Measurements from ENCODE around the gene ADD1. TPM values are rescaled to one million over a fixed set of nuclear protein-coding genes. Genes with fewer than 3 reads are reported as not detected.

Gene ADD1
- total RNA-seq, 1 experiment from 2014 or later, result 163 TPM

- H4K20me1 ChIP-seq (ENCODE audit: control insufficient read depth, insufficient read depth, insufficient read length), result no peaks in the 10 kb centered on the region
- H3K4me1 ChIP-seq (ENCODE audit: insufficient read depth, low read length), result peaks cover 19% of the 10 kb centered on the region
- H2BK15ac ChIP-seq (ENCODE audit: low read depth, low read length), result no peak overlapping the region
- H3K79me2 ChIP-seq (ENCODE audit: insufficient read depth, low read length), result peaks cover 13% of the 10 kb centered on the region; the same call in 1 of the 2 replicates
- H4K8ac ChIP-seq (replicated peaks; ENCODE audit: insufficient read length, low read depth, low read length), result no peak overlapping the region
- H3K4me1 Mint-ChIP-seq, result peaks cover 75 to 79% of the 10 kb centered on the region in 2 experiments
- no peak overlapping the region for H3K27ac ChIP-seq (ENCODE audit: insufficient read length, low read depth, low read length)
- no peak overlapping the region for H4K5ac ChIP-seq (ENCODE audit: insufficient read length, low read depth, low read length)
- no peak overlapping the region for H3T11ph ChIP-seq (ENCODE audit: low read length)
- H2AK5ac ChIP-seq (ENCODE audit: insufficient read length, low read length), result no peak overlapping the region
- H4K91ac ChIP-seq (ENCODE audit: insufficient read length, low read depth, low read length), result no peak overlapping the region
- no peak overlapping the region for H3K14ac ChIP-seq (ENCODE audit: insufficient read depth, low read length)
- H3K18ac ChIP-seq (ENCODE audit: insufficient read length, low read depth, low read length), result no peak overlapping the region
- H3K4ac ChIP-seq (ENCODE audit: low read depth, low read length), result no peak overlapping the region
- H2BK120ac ChIP-seq (ENCODE audit: low read depth, low read length, poor library complexity, severe bottlenecking), result no peak overlapping the region
- no CpG with 5 or more reads among the region's 2 CpGs for WGBS (ENCODE audit: extremely low coverage, insufficient read length, low lambda C conversion rate)
- H2BK5ac ChIP-seq (ENCODE audit: insufficient read length, low read length), result no peak overlapping the region
- H3K9ac ChIP-seq (ENCODE audit: extremely low read depth, insufficient read length, low read length), result no peak overlapping the region
- H3K27ac Mint-ChIP-seq, result peak overlapping the region in 2 of 3 experiments; percentile 69 to 78; a peak in 3 of 7 replicates
- H3K23ac ChIP-seq (ENCODE audit: insufficient read length, low read depth, low read length), result no peak overlapping the region
- no peak overlapping the region for H2BK12ac ChIP-seq (ENCODE audit: insufficient read length, low read depth, low read length)
- no peaks in the 10 kb centered on the region; a peak in 1 of 7 replicates for H3K36me3 Mint-ChIP-seq (ENCODE audit: insufficient read depth in 1 of 3, low read depth in 3 of 3)
- H2AFZ ChIP-seq (ENCODE audit: low read length), result no peak overlapping the region
- no peak overlapping the region for H3K56ac ChIP-seq (ENCODE audit: insufficient read length, low read depth, low read length)
- no peaks in the 10 kb centered on the region for H3K27me3 Mint-ChIP-seq (ENCODE audit: low read depth)
- H3K27me3 ChIP-seq (ENCODE audit: insufficient read depth, low read length), result no peaks in the 10 kb centered on the region
- H3K79me1 ChIP-seq (ENCODE audit: insufficient read depth, low read depth, low read length, poor library complexity, severe bottlenecking), result peaks cover 13% of the 10 kb centered on the region
- H3K4me2 ChIP-seq (ENCODE audit: insufficient read depth, insufficient read length, low read length), result no peak overlapping the region
- peak overlapping the region in 1 of 2 experiments; percentile 16; a peak in 1 of 5 replicates for H3K4me3 Mint-ChIP-seq
- no peaks in the 10 kb centered on the region for H3K9me3 ChIP-seq (ENCODE audit: control insufficient read depth, low read depth, low read length)
- H2BK20ac ChIP-seq (ENCODE audit: low read depth, low read length, poor library complexity, severe bottlenecking), result no peak overlapping the region
- no peaks in the 10 kb centered on the region for H3K9me3 Mint-ChIP-seq
- DNase-seq, result no peak
- no peak for TF ChIP-seq CTCF (conservative IDR thresholded peaks at IDR 0.05)
- H3K23me2 ChIP-seq (ENCODE audit: insufficient read length, low read depth, low read length, poor library complexity, severe bottlenecking), result no peaks in the 10 kb centered on the region
Measured at GRCh38 chr4:2865196-2865780, 21.6 kb downstream of the ADD1 start.
